GM12864 (cell line): ENCODE data around the gene RBPJL.

Source experiments
- DNase-seq: peaks from one replicate; pipeline ENCODE4 v3.0.0-alpha.2; 2011; ENCODE audit warnings: low read depth
- H3K4me3 ChIP-seq: 2 replicates; pipeline ENCODE4 v1.5.1; 2011; ENCODE audit warnings: mild to moderate bottlenecking, low read depth, low read length, control low read depth
- CTCF ChIP-seq: IDR thresholded peaks from 2 replicates; pipeline ENCODE4 v1.5.1; 2011; ENCODE audit warnings: low read depth, mild to moderate bottlenecking, moderate library complexity, low read length, control low read depth, inconsistent platforms; ENCODE audit errors: missing control alignments

The RBPJL gene

DNA sequence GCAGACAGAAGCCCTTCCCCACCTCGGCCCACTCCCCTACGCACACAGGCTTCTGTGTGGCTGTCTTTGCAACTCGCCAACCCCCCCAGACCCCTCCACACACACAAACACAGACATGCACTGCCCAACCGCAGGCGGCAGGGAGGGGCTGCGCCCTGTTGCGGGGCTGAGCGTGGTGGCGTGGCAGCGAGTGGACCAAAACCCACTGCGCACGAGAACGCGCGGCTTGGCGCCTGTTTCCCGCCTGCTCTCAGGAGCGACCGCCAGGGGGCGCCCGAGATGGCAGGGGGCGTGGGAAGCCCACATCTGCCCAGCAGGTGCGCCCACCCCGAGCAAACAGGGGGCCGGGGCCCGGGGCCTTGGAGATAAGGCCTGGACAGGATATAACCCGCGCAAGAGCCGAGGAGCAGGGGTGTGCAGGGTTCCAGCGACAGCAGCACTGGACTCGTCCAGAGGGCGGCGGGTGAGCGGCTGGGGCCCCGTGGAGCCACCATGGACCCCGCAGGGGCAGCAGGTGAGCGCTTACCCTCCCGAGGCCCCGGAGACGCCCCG is at the start of gene RBPJL:
Gene RBPJL (plus strand): TSS at position 410 of the 552 bp plus-strand sequence. CDS start 83 bp downstream, at position 493.
- H3K4me3 ChIP-seq, result no peak within 1 kb of the TSS
- no peak for DNase-seq
- peak; percentile 84 for TF ChIP-seq CTCF

GRCh38 chr20:45257161-45257560 is 49.5 kb upstream of the RBPJL start:
- TF ChIP-seq CTCF, result no peak
- no peak for DNase-seq
- no peak overlapping the region for H3K4me3 ChIP-seq

DNA sequence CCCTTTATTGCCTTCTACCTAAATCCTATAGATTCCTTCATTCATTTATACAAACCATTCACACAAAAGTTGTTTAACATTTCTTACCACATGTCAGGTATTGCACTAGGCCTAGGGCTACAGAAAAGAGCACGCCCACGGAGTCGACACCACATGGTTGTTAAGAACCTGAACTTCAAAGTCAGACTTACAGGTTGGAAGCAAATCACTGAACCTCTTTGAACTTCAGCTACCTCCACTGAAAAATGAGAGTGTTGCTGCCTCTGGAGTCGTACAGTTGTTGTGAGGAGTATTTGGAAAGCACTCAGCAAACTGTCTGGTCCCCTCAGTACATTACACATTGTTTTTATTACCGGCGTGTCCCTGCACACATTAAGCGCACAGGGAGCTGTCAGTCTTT is 48.9 kb upstream of the RBPJL start:
- DNase-seq, result no peak
- no peak for TF ChIP-seq CTCF
- no peak overlapping the region for H3K4me3 ChIP-seq

- no peak for TF ChIP-seq CTCF
- no peak for DNase-seq
- H3K4me3 ChIP-seq, result no peak overlapping the region
Measured at GRCh38 chr20:45258259-45258658, 48.4 kb upstream of the RBPJL start.

DNA sequence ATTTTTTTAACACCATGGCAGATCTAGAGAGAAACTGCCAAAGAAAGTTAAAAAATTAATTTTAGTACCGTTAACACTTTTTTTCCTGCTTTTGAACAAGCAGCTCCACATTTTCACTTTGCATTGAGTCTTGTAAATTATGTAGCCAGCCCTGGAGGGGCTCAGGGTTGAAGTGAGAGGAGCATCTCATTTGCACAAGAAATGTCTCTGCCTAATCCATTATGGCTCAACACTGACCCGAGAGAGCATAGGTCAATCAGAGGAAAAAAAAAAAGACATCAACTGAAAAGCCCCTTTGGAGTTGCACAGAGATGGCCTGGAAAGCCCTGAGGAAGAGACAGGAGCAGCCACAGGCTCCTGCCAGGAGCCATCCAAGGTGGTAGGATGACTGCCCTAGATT is 48.0 kb upstream of the RBPJL start:
- no peak for TF ChIP-seq CTCF
- no peak for DNase-seq

GRCh38 chr20:45263556-45264266 is 42.9 kb upstream of the RBPJL start:
- TF ChIP-seq CTCF, result no peak
- H3K4me3 ChIP-seq, result no peak overlapping the region
- no peak for DNase-seq

More for the DNA sequence above, 48.0 kb upstream of the RBPJL start:
- H3K4me3 ChIP-seq, result no peak overlapping the region

DNA sequence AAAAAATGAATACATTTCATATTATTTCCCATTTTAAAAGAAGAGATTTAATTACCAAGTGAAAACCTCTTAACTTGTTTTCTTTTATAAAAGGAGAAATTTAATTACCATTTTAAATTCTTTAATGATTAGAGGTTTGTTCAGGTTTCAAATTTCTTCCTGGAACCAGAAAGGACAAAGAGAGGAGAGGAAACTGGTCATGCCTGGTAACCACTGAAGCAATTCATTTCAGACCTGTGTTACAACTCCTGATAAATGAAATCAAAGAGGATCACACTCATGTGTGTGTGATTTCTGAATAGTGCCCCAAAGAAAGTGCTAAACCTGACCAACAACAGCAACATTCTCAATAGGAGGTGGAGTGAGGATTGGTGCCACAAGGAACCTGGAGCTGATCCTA is 39.7 kb upstream of the RBPJL start:
- no peak overlapping the region for H3K4me3 ChIP-seq
- TF ChIP-seq CTCF, result no peak
- DNase-seq, result no peak
